ENCODE data around the gene ZNF345.

- TF ChIP-seq POLR2A (IDR thresholded peaks at IDR 0.05; ENCODE audit: control extremely low read depth in 1 of 2, low read depth in 2 of 2, low read length in 2 of 2) (no peak), CTCF (IDR thresholded peaks at IDR 0.05; ENCODE audit: control extremely low read depth in 1 of 3, insufficient read depth in 1 of 3, low read depth in 1 of 3, low read length in 3 of 3) (no peak), MAFK (IDR thresholded peaks at IDR 0.05; ENCODE audit: low read depth, low read length) (no peak), JUND (IDR thresholded peaks at IDR 0.05; ENCODE audit: low read length) (no peak), BRCA1 (IDR thresholded peaks at IDR 0.05; ENCODE audit: low read depth, low read length) (no peak), POLR2AphosphoS5 (IDR thresholded peaks at IDR 0.05; ENCODE audit: low read depth, low read length) (no peak), CREB1 (IDR thresholded peaks at IDR 0.05) (no peak), CHD7 (IDR thresholded peaks at IDR 0.05; ENCODE audit: insufficient replicate concordance, low read length) (no peak), RFX5 (IDR thresholded peaks at IDR 0.05; ENCODE audit: borderline replicate concordance, low read depth, low read length) (no peak), GABPA (IDR thresholded peaks at IDR 0.05; ENCODE audit: borderline replicate concordance, insufficient read depth, low read length) (no peak), SUZ12 (IDR thresholded peaks at IDR 0.05; ENCODE audit: low read length) (no peak), KDM1A (IDR thresholded peaks at IDR 0.05; ENCODE audit: borderline replicate concordance, low read length) (no peak)
Measured at GRCh38 chr19:36916991-36917390, 66.3 kb downstream of the ZNF345 start.

Measured in H1 (cell line).